CD4-positive, alpha-beta T cell treated with Interleukin-12 subunit alpha and Interleukin-12 subunit beta, for 1 hour (primary cell): ENCODE data around the gene CIAO3.
"Not testable (repeated sequence)": the region's sequence is repeated elsewhere in the genome, so short reads cannot be mapped to it uniquely, and the experiment has no call there.

ENCODE experiments used
- DNase-seq: peaks from one replicate; pipeline ENCODE4 v3.0.0-alpha.2; 2020

CIAO3 gene

GRCh38 chr16:708019-708418 is 32.8 kb downstream of the CIAO3 start:
- no peak for DNase-seq

- no peak for DNase-seq
Observed at GRCh38 chr16:707062-707538, 33.7 kb downstream of the CIAO3 start.

- no peak for DNase-seq
Observed at GRCh38 chr16:706189-707061, 34.4 kb downstream of the CIAO3 start.

- DNase-seq: no peak
Observed at GRCh38 chr16:705431-706188, 35.2 kb downstream of the CIAO3 start, which contains the start of gene FBXL16. Gene FBXL16, minus strand, starts transcription at chr16:705801. Its CDS starts 8,396 bp downstream, at chr16:697405.

GRCh38 chr16:704552-705380 is 36.0 kb downstream of the CIAO3 start:
- DNase-seq: no peak

- DNase-seq: no peak
Observed at GRCh38 chr16:704047-704446, 36.8 kb downstream of the CIAO3 start.

GRCh38 chr16:703406-703805 is 37.4 kb downstream of the CIAO3 start:
- DNase-seq: no peak

- no peak for DNase-seq
Observed at GRCh38 chr16:702341-702740, 38.5 kb downstream of the CIAO3 start.

GRCh38 chr16:700684-701584 is 39.9 kb downstream of the CIAO3 start:
- DNase-seq: peak; percentile 61

GRCh38 chr16:698911-699671 is 41.7 kb downstream of the CIAO3 start:
- no peak for DNase-seq

- DNase-seq: peak; percentile 78
Observed at GRCh38 chr16:695355-696089, 45.3 kb downstream of the CIAO3 start.

GRCh38 chr16:694863-695354 is 45.9 kb downstream of the CIAO3 start:
- DNase-seq: no peak

GRCh38 chr16:694187-694862 is 46.5 kb downstream of the CIAO3 start:
- no peak for DNase-seq

GRCh38 chr16:693766-694165 is 47.0 kb downstream of the CIAO3 start:
- DNase-seq: no peak

- no peak for DNase-seq
Observed at GRCh38 chr16:693364-693763, 47.4 kb downstream of the CIAO3 start.

- no peak for DNase-seq
Observed at GRCh38 chr16:692356-693108, 48.3 kb downstream of the CIAO3 start.

GRCh38 chr16:691242-691641 is 49.6 kb downstream of the CIAO3 start:
- not testable (repeated sequence) for DNase-seq

- no peak for DNase-seq
Observed at GRCh38 chr16:689175-689897, 51.5 kb downstream of the CIAO3 start.
